MCF 10A (cell line): ENCODE data around the gene ABCA1. TPM values are rescaled to one million over a fixed set of nuclear protein-coding genes. Genes with fewer than 3 reads are reported as not detected.

ENCODE experiments used
- BruUV-seq: library from RNA; stranded (reverse); fragments of 400-500 nt; replicated peaks from 2 replicates; lab custom pipeline; 2021; lab: Mats Ljungman, UMichigan
- CTCF ChIA-PET: fragments of 300-600 bp; sonication (Branson Sonifier 250); formaldehyde crosslinking; extraction: SDS; loops from one replicate; lab custom pipeline; 2021; ENCODE audit warnings: antibody characterized with exemption, inconsistent platforms; lab: Yijun Ruan, JAX
- POLR2A ChIA-PET: fragments of 300-600, 350-650 bp; sonication (Branson Sonifier 250); formaldehyde crosslinking; extraction: SDS; loops from one replicate; lab custom pipeline; 2020; ENCODE audit warnings: antibody characterized with exemption, inconsistent platforms; lab: Yijun Ruan, JAX
- DNase-seq: peaks from one replicate; pipeline ENCODE4 v3.0.0-alpha.2; 2018; ENCODE audit not compliant: unreplicated experiment
- H3K27ac Mint-ChIP-seq: one replicate; pipeline ENCODE4 v1.8.0; 2022; ENCODE audit warnings: mild to moderate bottlenecking, low read depth, mixed read lengths; ENCODE audit not compliant: unreplicated experiment
- H3K27me3 Mint-ChIP-seq: one replicate; pipeline ENCODE4 v1.8.0; 2022; ENCODE audit warnings: mixed read lengths; ENCODE audit not compliant: insufficient read depth, unreplicated experiment
- H3K36me3 Mint-ChIP-seq: one replicate; pipeline ENCODE4 v1.8.0; 2022; ENCODE audit warnings: mild to moderate bottlenecking, moderate library complexity, mixed read lengths; ENCODE audit not compliant: insufficient read depth, unreplicated experiment
- H3K4me1 Mint-ChIP-seq: one replicate; pipeline ENCODE4 v1.8.0; 2022; ENCODE audit warnings: mixed read lengths; ENCODE audit not compliant: insufficient read depth, unreplicated experiment
- H3K4me3 Mint-ChIP-seq: one replicate; pipeline ENCODE4 v1.8.0; 2022; ENCODE audit warnings: mild to moderate bottlenecking, moderate library complexity, mixed read lengths; ENCODE audit not compliant: unreplicated experiment
- H3K9me3 Mint-ChIP-seq: one replicate; pipeline ENCODE4 v1.8.0; 2022; ENCODE audit warnings: mixed read lengths; ENCODE audit not compliant: unreplicated experiment
- intact Hi-C: fragments of 100-400 bp; cut with micrococcal nuclease; formaldehyde crosslinking; loops from 2 replicates; pipeline ENCODE4 v1.14.1; 2022
- total RNA-seq: library from RNA; stranded (reverse); gene quantifications from 2 replicates; pipeline ENCODE4 v1.2.3, GENCODE V29; 2022
- TF ChIP-seq, protein P1 (sequence below): fragments of 200-600 bp; IDR thresholded peaks from one replicate; pipeline ENCODE4 v1.8.0; 2022; ENCODE audit warnings: antibody characterized with exemption, mild to moderate bottlenecking; ENCODE audit not compliant: unreplicated experiment

Gene ABCA1
- total RNA-seq, 1 experiment from 2014 or later, result 0.28 TPM

DNA sequence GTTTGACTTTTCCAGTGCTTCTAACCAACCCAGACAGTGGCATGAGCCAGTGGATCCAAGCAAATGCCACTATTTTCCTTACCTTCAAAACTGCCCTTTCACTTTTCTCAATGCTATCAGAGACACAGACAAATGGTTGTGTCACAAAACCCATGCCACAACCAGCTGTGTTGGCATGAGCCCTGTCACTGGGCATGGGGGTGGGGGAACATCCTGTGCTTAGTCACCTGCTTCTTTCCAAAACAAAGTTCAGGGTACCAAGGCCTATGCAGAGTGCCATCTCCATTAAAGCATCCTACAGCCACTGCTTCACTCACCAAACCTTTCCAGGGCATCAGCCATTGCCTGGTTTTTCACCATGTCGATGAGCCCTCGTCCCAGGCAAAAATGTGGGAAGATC lies 133.9 kb downstream of the ABCA1 start:
- TF ChIP-seq, protein P1, sequence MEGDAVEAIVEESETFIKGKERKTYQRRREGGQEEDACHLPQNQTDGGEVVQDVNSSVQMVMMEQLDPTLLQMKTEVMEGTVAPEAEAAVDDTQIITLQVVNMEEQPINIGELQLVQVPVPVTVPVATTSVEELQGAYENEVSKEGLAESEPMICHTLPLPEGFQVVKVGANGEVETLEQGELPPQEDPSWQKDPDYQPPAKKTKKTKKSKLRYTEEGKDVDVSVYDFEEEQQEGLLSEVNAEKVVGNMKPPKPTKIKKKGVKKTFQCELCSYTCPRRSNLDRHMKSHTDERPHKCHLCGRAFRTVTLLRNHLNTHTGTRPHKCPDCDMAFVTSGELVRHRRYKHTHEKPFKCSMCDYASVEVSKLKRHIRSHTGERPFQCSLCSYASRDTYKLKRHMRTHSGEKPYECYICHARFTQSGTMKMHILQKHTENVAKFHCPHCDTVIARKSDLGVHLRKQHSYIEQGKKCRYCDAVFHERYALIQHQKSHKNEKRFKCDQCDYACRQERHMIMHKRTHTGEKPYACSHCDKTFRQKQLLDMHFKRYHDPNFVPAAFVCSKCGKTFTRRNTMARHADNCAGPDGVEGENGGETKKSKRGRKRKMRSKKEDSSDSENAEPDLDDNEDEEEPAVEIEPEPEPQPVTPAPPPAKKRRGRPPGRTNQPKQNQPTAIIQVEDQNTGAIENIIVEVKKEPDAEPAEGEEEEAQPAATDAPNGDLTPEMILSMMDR, result no peak
- Mint-ChIP-seq H3K27me3 (no peaks in the 10 kb centered on the region), H3K4me1 (peaks cover 26% of the 10 kb centered on the region), H3K27ac (no peak overlapping the region), H3K36me3 (peaks cover 4% of the 10 kb centered on the region), H3K9me3 (no peaks in the 10 kb centered on the region), H3K4me3 (no peak overlapping the region)
- CTCF ChIA-PET, result interaction anchor here (1.0 kb wide), 1 partner anchor 70 kb away, joined by 3 read pairs; no protein-coding TSS in a partner anchor
- intact Hi-C loops, result no loop called here
- no TSS peak for BruUV-seq
- POLR2A ChIA-PET, result no interaction called here
- DNase-seq, result no peak

DNA sequence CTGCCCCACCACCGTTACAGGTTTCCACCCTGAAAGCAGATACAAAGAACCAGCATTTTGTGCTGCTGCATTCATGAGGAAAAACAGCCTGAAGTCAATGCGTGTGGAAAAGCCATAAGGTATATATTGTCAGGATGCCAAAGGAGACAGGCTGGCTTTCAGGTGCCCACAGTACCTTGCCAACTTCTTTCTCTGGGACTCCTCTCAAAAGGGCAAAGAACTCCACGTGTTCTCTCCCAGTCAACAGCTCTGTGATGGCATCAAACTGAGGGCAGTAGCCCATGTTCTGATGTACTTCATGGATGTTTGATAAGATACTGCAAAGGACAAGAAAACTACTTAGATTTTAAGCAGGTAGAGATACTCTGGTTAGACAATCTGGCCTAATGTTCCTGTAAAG lies 139.7 kb downstream of the ABCA1 start:
- no TSS peak for BruUV-seq
- ChIA-PET CTCF (no interaction called here), POLR2A (no interaction called here)
- no peaks in the 10 kb centered on the region for H3K36me3 Mint-ChIP-seq
- no peaks in the 10 kb centered on the region for H3K27me3 Mint-ChIP-seq
- no peak for DNase-seq
- H3K27ac Mint-ChIP-seq, result no peak overlapping the region
- H3K4me3 Mint-ChIP-seq, result no peak overlapping the region
- intact Hi-C loops, result loop anchor here (10.0 kb wide), 1 partner anchor 457 kb away; the partner anchor contains the start of gene SLC44A1
- TF ChIP-seq, protein P1, result no peak
- H3K4me1 Mint-ChIP-seq, result peaks cover 6% of the 10 kb centered on the region
- H3K9me3 Mint-ChIP-seq, result no peaks in the 10 kb centered on the region

DNA sequence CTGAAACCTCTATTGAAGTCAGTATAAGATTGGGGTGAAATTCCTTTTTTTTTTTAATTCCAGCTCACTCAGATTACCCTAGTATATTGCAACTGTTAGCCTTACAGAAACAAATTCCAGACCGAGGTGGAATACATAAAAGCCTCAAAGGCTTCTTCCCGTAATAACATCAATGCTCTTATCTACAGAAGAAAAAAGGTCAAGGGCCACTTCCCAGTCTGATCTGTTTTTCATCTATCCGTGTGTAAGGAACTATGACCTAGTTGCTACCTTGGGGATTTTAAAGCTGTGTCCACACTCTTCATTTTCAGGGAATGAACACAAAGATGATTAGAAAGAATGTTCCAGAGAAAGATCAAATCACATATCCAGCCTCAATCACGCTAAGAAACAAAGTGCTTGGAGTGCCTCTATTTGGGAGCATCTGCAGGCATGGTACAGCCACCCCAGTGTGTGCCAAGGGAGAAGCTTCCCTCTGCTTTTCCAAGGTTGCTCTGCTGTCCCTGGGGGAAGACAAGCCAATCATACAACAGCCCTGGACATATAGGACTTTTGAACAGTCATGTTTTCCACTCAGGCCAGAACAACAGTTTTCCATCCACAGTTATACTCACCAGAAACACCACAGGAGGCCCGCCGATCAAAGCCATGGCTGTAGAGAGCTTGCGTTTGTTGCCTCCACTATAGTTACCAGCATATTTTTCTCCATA lies 140.5 kb downstream of the ABCA1 start:
- no TSS peak for BruUV-seq
- CTCF ChIA-PET, result no interaction called here
- Mint-ChIP-seq H3K27me3 (no peaks in the 10 kb centered on the region), H3K4me3 (no peak overlapping the region), H3K36me3 (no peaks in the 10 kb centered on the region), H3K9me3 (no peaks in the 10 kb centered on the region), H3K4me1 (peaks cover 6% of the 10 kb centered on the region), H3K27ac (no peak overlapping the region)
- intact Hi-C loops, result loop anchor here (10.0 kb wide), 1 partner anchor 457 kb away; the partner anchor contains the start of gene SLC44A1
- DNase-seq, result no peak
- POLR2A ChIA-PET, result no interaction called here
- TF ChIP-seq, protein P1, result no peak

DNA sequence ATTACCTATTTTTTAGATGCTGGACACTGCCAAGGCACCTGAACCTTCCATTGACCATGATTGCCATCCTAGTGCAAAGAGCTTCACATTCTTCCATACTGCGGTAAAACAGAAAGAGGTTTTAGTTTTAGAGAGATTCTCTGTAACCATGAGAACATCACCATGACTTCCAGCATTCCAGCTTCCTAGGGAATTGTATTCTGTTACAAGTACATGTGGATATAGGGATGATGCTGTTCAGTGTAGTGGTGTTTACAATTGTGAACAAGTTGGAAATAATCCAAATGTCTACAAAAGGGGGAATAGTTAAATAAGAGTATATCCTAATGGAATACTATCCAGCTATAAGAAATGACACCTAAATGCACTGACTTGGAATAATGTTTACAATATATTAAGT lies 141.7 kb downstream of the ABCA1 start:
- DNase-seq, result no peak
- Mint-ChIP-seq H3K27me3 (no peaks in the 10 kb centered on the region), H3K36me3 (no peaks in the 10 kb centered on the region), H3K4me1 (no peaks in the 10 kb centered on the region), H3K4me3 (no peak overlapping the region), H3K9me3 (no peaks in the 10 kb centered on the region), H3K27ac (no peak overlapping the region)
- POLR2A ChIA-PET, result no interaction called here
- TF ChIP-seq, protein P1, result no peak
- BruUV-seq, result no TSS peak
- CTCF ChIA-PET, result interaction anchor here (0.5 to 1.6 kb wide), 3 partner anchors 21 to 496 kb away, joined by 3 read pairs; no protein-coding TSS in a partner anchor
- intact Hi-C loops, result loop anchor here (10.0 kb wide), 1 partner anchor 459 kb away; the partner anchor contains the start of gene SLC44A1
